Measurements from ENCODE around the gene BST2. TPM values are rescaled to one million over a fixed set of nuclear protein-coding genes. Genes with fewer than 3 reads are reported as not detected.

BST2 gene
- total and polyA plus RNA-seq, 2 of the 4 experiments (the other 2 are of a cell fraction): 0.18 to 0.92 TPM

DNA sequence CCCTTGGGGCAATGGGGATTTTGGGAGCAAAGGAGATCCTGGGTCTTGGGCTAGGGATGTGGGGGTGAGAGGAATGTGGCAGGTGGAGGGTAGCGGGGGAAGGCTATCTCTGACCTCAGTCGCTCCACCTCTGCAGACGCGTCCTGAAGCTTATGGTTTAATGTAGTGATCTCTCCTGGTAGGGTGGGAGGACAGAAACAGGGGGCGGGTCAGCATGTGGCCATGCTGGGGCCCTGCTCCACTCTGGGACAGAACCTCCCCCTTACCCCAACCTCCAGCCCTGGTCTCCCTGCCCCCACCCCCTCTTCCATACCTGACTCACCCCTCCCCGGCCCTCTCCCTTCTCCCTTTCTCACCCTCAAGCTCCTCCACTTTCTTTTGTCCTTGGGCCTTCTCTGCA lies 1.4 kb downstream of the BST2 start:
- H3K23ac ChIP-seq (ENCODE audit: low read depth, low read length): no peak overlapping the region
- no peak overlapping the region for H2BK20ac ChIP-seq (ENCODE audit: low read depth, low read length)
- no peak overlapping the region for H4K5ac ChIP-seq (ENCODE audit: low read depth, low read length)
- H3K4me1 ChIP-seq (ENCODE audit: control insufficient read depth, insufficient read depth, low read length): no peaks in the 10 kb centered on the region
- no peaks in the 10 kb centered on the region for H3K9me3 ChIP-seq (ENCODE audit: control insufficient read depth, insufficient read depth, low read length)
- dilution Hi-C loops (cut with HindIII; ENCODE audit: low sequenced_read_pairs, unreplicated experiment) (no loop called here), in situ Hi-C loops (cut with MboI; ENCODE audit: low sequenced_read_pairs) (no loop called here), intact Hi-C loops (cut with micrococcal nuclease) (no loop called here)
- no peak overlapping the region for H3K4me3 ChIP-seq (ENCODE audit: insufficient read depth, low read depth, low read length)
- H3K18ac ChIP-seq (ENCODE audit: low read depth, low read length): no peak overlapping the region
- H2AK5ac ChIP-seq (ENCODE audit: low read depth, low read length): no peak overlapping the region
- no peaks in the 10 kb centered on the region for H3K79me1 ChIP-seq (ENCODE audit: low read depth in 1 of 2, low read length in 2 of 2)
- no peak overlapping the region for H3K56ac ChIP-seq (ENCODE audit: extremely low read depth, insufficient read depth, low read length)
- H3K4ac ChIP-seq (ENCODE audit: low read depth, low read length): no peak overlapping the region
- no peaks in the 10 kb centered on the region for H3K27me3 ChIP-seq (ENCODE audit: control insufficient read depth, insufficient read depth, low read length)
- no peak overlapping the region for H3K14ac ChIP-seq (replicated peaks; ENCODE audit: low read depth, low read length)
- peaks cover 2% of the 10 kb centered on the region; the same call in 1 of the 2 replicates for H3K9me1 ChIP-seq (ENCODE audit: insufficient read depth, low read length)
- WGBS, 2 experiments (ENCODE audit: extremely low coverage in 2 of 2, insufficient read length in 1 of 2): no CpG with 5 or more reads among the region's 6 CpGs
- POLR2A ChIA-PET (ENCODE audit: unreplicated experiment): no interaction called here
- no peak for DNase-seq
- TF ChIP-seq BHLHE40 (IDR thresholded peaks at IDR 0.05; ENCODE audit: low read depth, low read length) (no peak), SMC3 (IDR thresholded peaks at IDR 0.05; ENCODE audit: low read depth, low read length) (no peak), POLR2A (IDR thresholded peaks at IDR 0.05; ENCODE audit: low read depth, low read length) (no peak), FOS (IDR thresholded peaks at IDR 0.05; ENCODE audit: low read depth, low read length) (no peak)
- no peak overlapping the region for H2BK15ac ChIP-seq (ENCODE audit: low read depth, low read length)
- no peak overlapping the region for H3K9ac ChIP-seq (ENCODE audit: low read depth, low read length)
- BruUV-seq (replicated peaks): no TSS peak
- no peak overlapping the region for H3K27ac ChIP-seq (ENCODE audit: insufficient read depth, low read length)
- no peak for ATAC-seq (ENCODE audit: low read depth)
- no peak overlapping the region for H2AFZ ChIP-seq (replicated peaks; ENCODE audit: low read length, poor library complexity)
- no peak overlapping the region for H4K91ac ChIP-seq (ENCODE audit: insufficient read depth, low read depth, low read length)
- no peak overlapping the region for H2BK5ac ChIP-seq (ENCODE audit: low read depth, low read length, poor library complexity, severe bottlenecking)
- H3K4me2 ChIP-seq (ENCODE audit: low read depth, low read length): no peak overlapping the region
- no peak overlapping the region for H2AK9ac ChIP-seq (replicated peaks; ENCODE audit: low read depth, low read length, poor library complexity)
- no peaks in the 10 kb centered on the region for H3K36me3 ChIP-seq (ENCODE audit: control insufficient read depth, insufficient read depth, low read length)
- no peaks in the 10 kb centered on the region for H4K20me1 ChIP-seq (ENCODE audit: insufficient read depth, low read length)
- no peak overlapping the region for H2BK120ac ChIP-seq (ENCODE audit: low read depth, low read length)
- CTCF ChIA-PET: no interaction called here
- no peak overlapping the region for H4K8ac ChIP-seq (ENCODE audit: low read depth in 2 of 2, low read length in 2 of 2)

Measured in IMR-90 (cell line).